Inferior parietal cortex (tissue), 1 donor: ENCODE results near the gene SUCLA2.

Source experiments
- DNase-seq: peaks from one replicate; pipeline ENCODE4 v3.0.0-alpha.2; 2016; ENCODE audit errors: extremely low spot score

SUCLA2 gene

GRCh38 chr13:47903836-47904235 lies 97.2 kb downstream of the SUCLA2 start:
- DNase-seq: no peak

- DNase-seq: no peak
Measured at GRCh38 chr13:47901441-47901840, 99.6 kb downstream of the SUCLA2 start.

- DNase-seq: no peak
Measured at GRCh38 chr13:47898080-47898479, 103.0 kb downstream of the SUCLA2 start.

- DNase-seq: no peak
Measured at GRCh38 chr13:47897411-47898050, 103.5 kb downstream of the SUCLA2 start.

- no peak for DNase-seq
Measured at GRCh38 chr13:47896546-47896945, 104.5 kb downstream of the SUCLA2 start.

- DNase-seq: no peak
Measured at GRCh38 chr13:47896111-47896510, 105.0 kb downstream of the SUCLA2 start.

GRCh38 chr13:47893527-47893926 lies 107.5 kb downstream of the SUCLA2 start:
- DNase-seq: no peak
